Measurements from ENCODE around the gene TOGARAM2.
A peak's percentile ranks its signal among the peaks of the same experiment; 100 is the strongest.

The TOGARAM2 gene

DNA sequence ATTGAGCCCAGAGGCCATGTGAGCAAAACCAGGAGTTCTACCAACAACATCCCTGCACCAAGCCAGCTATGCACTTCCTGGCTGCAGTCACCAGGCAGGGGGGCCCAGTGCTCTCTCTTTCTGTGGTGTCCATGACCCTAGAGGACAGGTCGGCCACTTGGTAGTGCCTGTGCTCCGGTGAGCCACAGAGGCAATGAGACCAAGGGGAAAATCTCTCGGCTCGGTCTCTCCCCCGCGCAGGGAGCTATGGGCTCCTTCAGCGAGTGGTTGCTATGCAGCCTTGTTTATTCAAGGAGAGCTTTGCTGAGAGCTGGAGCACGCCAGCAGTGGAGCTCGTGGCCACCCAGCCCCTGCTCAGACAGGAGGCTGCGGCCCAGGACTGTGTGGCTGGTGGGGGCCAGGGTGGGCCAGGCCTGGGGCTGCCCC, at the start of gene TOGARAM2:
TSS of gene TOGARAM2 (plus strand) at position 283 of the 426 bp plus-strand sequence. CDS start 13,537 bp downstream, outside the sequence.
- H3K4me1 Mint-ChIP-seq, result peaks cover 63% of the 10 kb centered on the region
- no peaks in the 10 kb centered on the region for H3K36me3 Mint-ChIP-seq (ENCODE audit: low read depth)
- DNase-seq, result peak; percentile 41
- H3K4me3 Mint-ChIP-seq, result no peak within 1 kb of the TSS
- TF ChIP-seq, protein P1, sequence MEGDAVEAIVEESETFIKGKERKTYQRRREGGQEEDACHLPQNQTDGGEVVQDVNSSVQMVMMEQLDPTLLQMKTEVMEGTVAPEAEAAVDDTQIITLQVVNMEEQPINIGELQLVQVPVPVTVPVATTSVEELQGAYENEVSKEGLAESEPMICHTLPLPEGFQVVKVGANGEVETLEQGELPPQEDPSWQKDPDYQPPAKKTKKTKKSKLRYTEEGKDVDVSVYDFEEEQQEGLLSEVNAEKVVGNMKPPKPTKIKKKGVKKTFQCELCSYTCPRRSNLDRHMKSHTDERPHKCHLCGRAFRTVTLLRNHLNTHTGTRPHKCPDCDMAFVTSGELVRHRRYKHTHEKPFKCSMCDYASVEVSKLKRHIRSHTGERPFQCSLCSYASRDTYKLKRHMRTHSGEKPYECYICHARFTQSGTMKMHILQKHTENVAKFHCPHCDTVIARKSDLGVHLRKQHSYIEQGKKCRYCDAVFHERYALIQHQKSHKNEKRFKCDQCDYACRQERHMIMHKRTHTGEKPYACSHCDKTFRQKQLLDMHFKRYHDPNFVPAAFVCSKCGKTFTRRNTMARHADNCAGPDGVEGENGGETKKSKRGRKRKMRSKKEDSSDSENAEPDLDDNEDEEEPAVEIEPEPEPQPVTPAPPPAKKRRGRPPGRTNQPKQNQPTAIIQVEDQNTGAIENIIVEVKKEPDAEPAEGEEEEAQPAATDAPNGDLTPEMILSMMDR (IDR thresholded peaks at IDR 0.05), result no peak
- peak within 1 kb of the TSS; percentile 56 for H3K27ac Mint-ChIP-seq
- peaks cover 4% of the 10 kb centered on the region for H3K27me3 Mint-ChIP-seq (ENCODE audit: low read depth, poor library complexity)
- no peaks in the 10 kb centered on the region for H3K9me3 Mint-ChIP-seq

DNA sequence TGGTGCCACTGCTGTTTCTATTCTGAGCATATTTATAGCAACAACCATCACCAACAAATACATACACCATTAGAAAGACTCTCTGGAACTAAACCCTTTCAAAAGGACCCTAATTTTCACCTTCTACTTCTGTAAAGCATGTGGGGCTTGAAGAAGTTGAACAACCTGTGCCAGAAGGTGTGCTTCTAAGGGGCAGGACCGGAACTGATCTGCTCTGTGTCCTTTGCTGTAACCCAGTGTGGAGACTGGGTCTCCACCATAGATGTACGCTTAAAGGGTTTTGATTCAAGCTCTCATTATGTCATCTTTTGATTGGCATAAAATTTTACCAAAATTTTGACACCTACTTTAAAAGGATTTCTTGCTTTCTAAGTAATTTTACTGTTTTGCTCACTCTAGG, 46.3 kb upstream of the TOGARAM2 start:
- Mint-ChIP-seq H3K36me3 (ENCODE audit: low read depth) (peaks cover 59% of the 10 kb centered on the region), H3K27ac (no peak overlapping the region), H3K4me3 (no peak overlapping the region), H3K9me3 (no peaks in the 10 kb centered on the region), H3K4me1 (no peaks in the 10 kb centered on the region), H3K27me3 (ENCODE audit: low read depth, poor library complexity) (no peaks in the 10 kb centered on the region)
- TF ChIP-seq, protein P1 (IDR thresholded peaks at IDR 0.05), result no peak
- DNase-seq, result no peak

DNA sequence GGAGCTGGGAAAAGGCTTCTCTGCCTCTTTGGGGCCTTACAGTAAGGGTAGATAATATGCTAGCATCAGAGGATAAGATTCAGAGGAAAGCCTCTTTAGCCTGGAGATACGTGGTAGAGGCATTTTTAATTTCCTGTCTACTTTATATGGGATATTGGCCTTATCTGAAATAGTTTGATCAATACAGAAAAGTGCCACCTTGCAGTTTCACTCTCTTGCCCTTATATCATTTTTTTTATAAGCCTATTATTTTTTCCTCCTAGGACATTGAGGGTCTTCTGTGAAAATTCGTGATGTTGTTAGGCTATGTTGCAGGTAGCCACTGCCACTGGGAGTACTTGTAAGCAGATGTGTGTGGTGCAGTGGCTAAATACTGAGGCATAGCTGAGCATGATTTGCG, 40.1 kb upstream of the TOGARAM2 start:
- peaks cover 80% of the 10 kb centered on the region for H3K36me3 Mint-ChIP-seq (ENCODE audit: low read depth)
- TF ChIP-seq, protein P1 (IDR thresholded peaks at IDR 0.05), result no peak
- H3K27ac Mint-ChIP-seq, result peak overlapping the region; percentile 67
- no peak for DNase-seq
- H3K27me3 Mint-ChIP-seq (ENCODE audit: low read depth, poor library complexity), result peaks cover 3% of the 10 kb centered on the region
- peaks cover 2% of the 10 kb centered on the region for H3K9me3 Mint-ChIP-seq
- H3K4me3 Mint-ChIP-seq, result no peak overlapping the region
- H3K4me1 Mint-ChIP-seq, result no peaks in the 10 kb centered on the region

DNA sequence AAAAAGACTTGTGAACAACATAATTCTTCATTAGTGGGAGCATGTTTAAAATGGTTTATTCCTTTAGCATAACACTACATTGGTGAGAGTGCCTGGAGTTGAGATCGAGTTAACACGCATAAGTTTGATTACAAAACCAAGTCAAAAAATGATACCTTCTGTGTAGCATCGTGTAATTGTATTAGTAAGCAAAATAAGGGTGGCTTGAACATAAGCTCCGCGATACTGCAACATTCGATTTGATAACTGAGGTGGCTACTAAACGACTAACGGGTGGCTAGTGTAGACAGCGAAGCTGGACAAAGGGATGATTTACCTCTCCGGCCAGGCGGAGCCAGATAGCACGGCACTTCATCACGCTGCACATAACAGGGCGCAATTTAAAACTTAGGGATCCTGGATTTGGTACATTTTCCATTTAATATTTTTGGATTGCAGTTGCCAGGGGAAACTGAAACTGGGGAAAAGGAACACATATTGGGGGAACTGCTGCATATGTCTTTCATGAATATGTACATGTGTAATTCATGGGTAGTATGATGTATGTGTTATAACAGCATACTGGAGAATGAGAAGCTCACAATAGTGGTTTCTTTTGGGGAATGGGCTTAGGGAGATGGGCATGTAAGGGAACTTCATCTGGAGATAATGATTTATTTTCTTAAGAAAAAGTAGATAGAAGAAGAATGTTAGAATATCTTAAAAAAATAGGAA, 36.4 kb upstream of the TOGARAM2 start:
- Mint-ChIP-seq H3K27ac (no peak overlapping the region), H3K36me3 (ENCODE audit: low read depth) (peaks cover 90% of the 10 kb centered on the region), H3K9me3 (peaks cover 28% of the 10 kb centered on the region), H3K27me3 (ENCODE audit: low read depth, poor library complexity) (peaks cover 3% of the 10 kb centered on the region), H3K4me1 (no peaks in the 10 kb centered on the region), H3K4me3 (no peak overlapping the region)
- TF ChIP-seq, protein P1 (IDR thresholded peaks at IDR 0.05), result no peak
- DNase-seq, result no peak

DNA sequence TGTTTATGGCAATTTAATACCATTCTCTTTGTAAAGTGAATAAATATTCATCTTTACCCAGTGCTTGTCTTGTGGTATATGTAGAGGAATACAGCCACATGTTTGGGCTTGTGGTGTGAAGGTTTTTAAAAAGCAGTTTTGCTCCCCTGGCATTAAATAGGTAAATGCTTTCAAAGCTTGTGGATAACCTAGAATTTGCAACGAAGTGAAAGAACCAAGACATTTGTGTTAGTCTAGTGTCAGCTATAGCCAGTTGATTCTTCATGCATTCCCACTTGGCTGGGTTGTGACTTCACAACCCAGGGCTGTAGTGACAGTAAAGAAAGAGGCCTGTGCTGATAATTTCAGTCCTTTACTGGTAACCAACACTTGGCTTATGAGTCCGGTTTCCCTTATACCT, 32.9 kb upstream of the TOGARAM2 start:
- no peak overlapping the region for H3K4me3 Mint-ChIP-seq
- H3K27ac Mint-ChIP-seq, result no peak overlapping the region
- H3K27me3 Mint-ChIP-seq (ENCODE audit: low read depth, poor library complexity), result peaks cover 6% of the 10 kb centered on the region
- H3K36me3 Mint-ChIP-seq (ENCODE audit: low read depth), result peaks cover 73% of the 10 kb centered on the region
- TF ChIP-seq, protein P1 (IDR thresholded peaks at IDR 0.05), result no peak
- no peak for DNase-seq
- peaks cover 36% of the 10 kb centered on the region for H3K9me3 Mint-ChIP-seq
- no peaks in the 10 kb centered on the region for H3K4me1 Mint-ChIP-seq

DNA sequence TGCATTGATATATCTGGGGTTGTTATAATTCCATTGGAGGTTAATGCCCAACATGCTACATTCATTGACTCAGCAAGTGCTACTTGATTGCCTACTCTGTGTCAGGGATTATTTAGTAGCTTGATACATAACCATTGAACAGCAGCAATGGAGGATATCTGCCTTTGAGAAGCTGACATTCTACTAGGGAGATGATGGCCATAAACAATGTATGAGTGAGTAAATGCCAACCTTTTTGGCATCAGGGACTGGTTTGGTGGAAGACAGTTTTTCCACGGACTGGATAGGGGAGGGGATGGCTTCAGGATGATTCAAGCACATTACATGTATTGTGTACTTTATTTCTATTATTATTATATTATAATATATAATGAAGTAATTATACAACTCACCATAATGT, 31.9 kb upstream of the TOGARAM2 start:
- Mint-ChIP-seq H3K4me1 (no peaks in the 10 kb centered on the region), H3K27ac (no peak overlapping the region), H3K4me3 (no peak overlapping the region), H3K9me3 (peaks cover 36% of the 10 kb centered on the region), H3K36me3 (ENCODE audit: low read depth) (peaks cover 63% of the 10 kb centered on the region), H3K27me3 (ENCODE audit: low read depth, poor library complexity) (peaks cover 6% of the 10 kb centered on the region)
- TF ChIP-seq, protein P1 (IDR thresholded peaks at IDR 0.05), result no peak
- no peak for DNase-seq

All from nephron progenitor cell (in vitro differentiated cells).